GM23338 (cell line): ENCODE results near the gene DNAJC4. TPM values are rescaled to one million over a fixed set of nuclear protein-coding genes. Genes with fewer than 3 reads are reported as not detected.

Source experiments
- ATAC-seq: fragments of 200-7000 bp; cut with Tn5 transposase; 3 replicates; pipeline ENCODE4 v1.9.1; 2020
- DNase-seq: peaks from one replicate; pipeline ENCODE4 v3.0.0-alpha.2; 2015; ENCODE audit warnings: low spot score
- H2AFZ ChIP-seq: fragments of 200-600 bp; sonication (generic); 2 replicates; pipeline ENCODE4 v1.8.0; 2016; ENCODE audit warnings: antibody characterized with exemption, mild to moderate bottlenecking, moderate library complexity
- H3F3A ChIP-seq: fragments of 200-600 bp; sonication (generic); replicated peaks from 2 replicates; pipeline ENCODE4 v1.8.0; 2017; ENCODE audit warnings: antibody characterized with exemption, mixed run types, low read depth
- H3K27ac ChIP-seq: fragments of 200-600 bp; sonication (generic); 2 replicates; pipeline ENCODE4 v1.6.1; 2016; ENCODE audit warnings: low read depth
- H3K27me3 ChIP-seq: fragments of 200-600 bp; sonication (generic); 2 replicates; pipeline ENCODE4 v1.8.0; 2016; ENCODE audit warnings: mild to moderate bottlenecking, mixed run types, moderate library complexity; ENCODE audit not compliant: insufficient read depth
- H3K36me3 ChIP-seq: fragments of 200-600 bp; sonication (generic); 2 replicates; pipeline ENCODE4 v1.8.0; 2016; ENCODE audit warnings: mild to moderate bottlenecking; ENCODE audit not compliant: insufficient read depth
- H3K4me1 ChIP-seq: fragments of 200-600 bp; sonication (generic); 2 replicates; pipeline ENCODE4 v1.8.0; 2016; ENCODE audit warnings: mild to moderate bottlenecking, moderate library complexity; ENCODE audit not compliant: insufficient read depth
- H3K4me2 ChIP-seq: fragments of 200-600 bp; sonication (generic); 2 replicates; pipeline ENCODE4 v1.7.1; 2017; ENCODE audit warnings: mixed run types
- H3K4me3 ChIP-seq: fragments of 200-600 bp; sonication (generic); 2 replicates; pipeline ENCODE4 v1.6.1; 2016; ENCODE audit warnings: mixed run types
- H3K79me2 ChIP-seq: fragments of 200-600 bp; sonication (generic); replicated peaks from 2 replicates; pipeline ENCODE4 v1.8.0; 2017; ENCODE audit warnings: mild to moderate bottlenecking; ENCODE audit not compliant: insufficient read depth
- H3K9me2 ChIP-seq: fragments of 200-600 bp; sonication (generic); 2 replicates; pipeline ENCODE4 v1.8.0; 2017; ENCODE audit not compliant: insufficient read depth
- H4K20me1 ChIP-seq: fragments of 200-600 bp; sonication (generic); replicated peaks from 2 replicates; pipeline ENCODE4 v1.8.0; 2017; ENCODE audit warnings: mild to moderate bottlenecking; ENCODE audit not compliant: insufficient read depth
- H3K27ac Mint-ChIP-seq: 2 replicates; pipeline ENCODE4 v1.8.0; 2020; ENCODE audit warnings: inconsistent platforms, mild to moderate bottlenecking, moderate library complexity, mixed read lengths
- H3K27me3 Mint-ChIP-seq: 3 replicates; pipeline ENCODE4 v1.8.0; 2022; ENCODE audit warnings: low read depth, mild to moderate bottlenecking, moderate library complexity, mixed read lengths, inconsistent platforms; ENCODE audit not compliant: insufficient read depth, poor library complexity
- H3K36me3 Mint-ChIP-seq: 3 replicates; pipeline ENCODE4 v1.8.0; 2021; ENCODE audit warnings: low read depth, mild to moderate bottlenecking, inconsistent platforms, moderate library complexity, mixed read lengths
- H3K4me1 Mint-ChIP-seq: 3 replicates; pipeline ENCODE4 v1.8.0; 2020; ENCODE audit warnings: mild to moderate bottlenecking, inconsistent platforms, mixed read lengths
- H3K4me3 Mint-ChIP-seq: 3 replicates; pipeline ENCODE4 v1.8.0; 2021; ENCODE audit warnings: moderate library complexity, mild to moderate bottlenecking, inconsistent platforms, mixed read lengths
- H3K9me3 Mint-ChIP-seq: 3 replicates; pipeline ENCODE4 v1.8.0; 2020; ENCODE audit warnings: moderate library complexity, mild to moderate bottlenecking, inconsistent platforms, mixed read lengths
- CREB1 ChIP-seq: fragments of 250-450 bp; sonication (Bioruptor Pico); IDR thresholded peaks from 2 replicates; pipeline ENCODE4 v1.5.0; 2020; ENCODE audit warnings: low read depth, mild to moderate bottlenecking, moderate library complexity
- CTCF ChIP-seq, 2 experiments: fragments of 200-600 bp in 1 of 2; sonication (generic) in 1 of 2; conservative IDR thresholded peaks; 2 replicates each; pipeline versions ENCODE4 v1.5.1 to v1.6.1; 2016 to 2017; ENCODE audit warnings: antibody characterized with exemption in 2 of 2, low read depth in 2 of 2, mild to moderate bottlenecking in 2 of 2, moderate library complexity in 1 of 2
- ETS1 ChIP-seq: IDR thresholded peaks from 2 replicates; pipeline ENCODE4 v1.6.1; 2016; ENCODE audit warnings: antibody characterized with exemption
- EZH2 ChIP-seq: fragments of 200-600 bp; sonication (generic); IDR thresholded peaks from one replicate; pipeline ENCODE4 v1.8.0; 2017; ENCODE audit warnings: antibody characterized with exemption, mild to moderate bottlenecking, low read depth; ENCODE audit not compliant: unreplicated experiment
- EZH2phosphoT487 ChIP-seq: fragments of 200-600 bp; sonication (generic); IDR thresholded peaks from one replicate; pipeline ENCODE4 v1.8.1; 2018; ENCODE audit warnings: antibody characterized with exemption; ENCODE audit not compliant: unreplicated experiment
- JUNB ChIP-seq: IDR thresholded peaks from one replicate; pipeline ENCODE4 v1.6.1; 2016; ENCODE audit warnings: antibody characterized with exemption; ENCODE audit not compliant: unreplicated experiment
- NANOG ChIP-seq: IDR thresholded peaks from 2 replicates; pipeline ENCODE4 v1.6.1; 2016; ENCODE audit warnings: antibody characterized with exemption, borderline replicate concordance
- POLR2AphosphoS5 ChIP-seq: IDR thresholded peaks from 2 replicates; pipeline ENCODE4 v1.6.1; 2016; ENCODE audit warnings: antibody characterized with exemption, low read depth
- STAT1 ChIP-seq: IDR thresholded peaks from one replicate; pipeline ENCODE4 v1.6.1; 2016; ENCODE audit warnings: antibody characterized with exemption; ENCODE audit not compliant: unreplicated experiment
- ZNF114 ChIP-seq: fragments of 250-450 bp; sonication (Bioruptor Pico); IDR thresholded peaks from 2 replicates; pipeline ENCODE4 v1.5.0; 2020; ENCODE audit warnings: mild to moderate bottlenecking, moderate library complexity
- ZNF331 ChIP-seq: fragments of 250-450 bp; sonication (Bioruptor Pico); IDR thresholded peaks from 2 replicates; pipeline ENCODE4 v1.5.0; 2020; ENCODE audit warnings: low read depth, mild to moderate bottlenecking, moderate library complexity
- polyA plus RNA-seq: library from polyadenylated mRNA; unstranded; fragments of >200 nt; fragmentation: Nextera tagmentation; extraction: Ambion mirVana; gene quantifications from 2 replicates; pipeline ENCODE4 v1.2.1, GENCODE V29; 2016
- total RNA-seq: library from RNA; depleted of rRNA; stranded (reverse); fragments of >200 nt; shearing (Covaris generic); gene quantifications from 2 replicates; pipeline ENCODE4 v1.2.3, GENCODE V29; 2014
- TF ChIP-seq, protein P1 (sequence below): IDR thresholded peaks from one replicate; pipeline ENCODE4 v1.6.1; 2018; ENCODE audit warnings: antibody characterized with exemption; ENCODE audit not compliant: unreplicated experiment

DNAJC4 gene
- total and polyA plus RNA-seq, 2 experiments from 2014 or later: 10.5 to 34.4 TPM

GRCh38 chr11:64218628-64219353 is 11.6 kb upstream of the DNAJC4 start:
- Histone ChIP-seq H3K27me3 (no peaks in the 10 kb centered on the region), H3K79me2 (no peaks in the 10 kb centered on the region), H2AFZ (no peak overlapping the region), H3F3A (0 out of 2 replicates have a peak, but pooled peaks cover 3% of the 10 kb centered on the region), H4K20me1 (no peaks in the 10 kb centered on the region), H3K9me2 (no peaks in the 10 kb centered on the region), H3K27ac (no peak overlapping the region), H3K4me1 (no peaks in the 10 kb centered on the region), H3K4me2 (no peak overlapping the region), H3K36me3 (peaks cover 4% of the 10 kb centered on the region; the same call in 1 of the 2 replicates), H3K4me3 (no peak overlapping the region)
- Mint-ChIP-seq H3K27ac (no peak overlapping the region), H3K36me3 (peaks cover 13% of the 10 kb centered on the region; the same call in 2 of the 3 replicates), H3K4me1 (peaks cover 4% of the 10 kb centered on the region; the same call in 1 of the 3 replicates), H3K27me3 (peaks cover 5% of the 10 kb centered on the region), H3K9me3 (no peaks in the 10 kb centered on the region), H3K4me3 (no peak overlapping the region)
- TF ChIP-seq NANOG (no peak), EZH2phosphoT487 (no peak), EZH2 (no peak), JUNB (no peak), CTCF (conservative IDR thresholded peaks at IDR 0.05; ENCODE audit: low read depth in 2 of 2) (no peak), STAT1 (no peak)
- DNase-seq (no peak), ATAC-seq (no peak)

DNA sequence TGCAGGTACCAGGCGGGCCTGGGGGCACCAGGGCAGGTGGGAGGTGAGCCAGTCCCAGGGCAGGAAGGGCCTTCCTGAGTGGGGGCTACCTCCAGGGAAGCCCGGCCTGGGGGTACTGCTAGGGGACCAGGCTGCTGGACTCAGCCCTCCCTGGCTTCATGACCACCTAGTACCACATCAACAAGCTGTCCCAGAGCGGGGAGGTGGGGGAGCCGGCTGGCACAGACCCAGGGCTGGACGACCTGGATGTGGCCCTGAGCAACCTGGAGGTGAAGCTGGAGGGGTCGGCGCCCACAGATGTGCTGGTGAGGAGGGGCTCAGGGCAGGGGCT is 11.0 kb upstream of the DNAJC4 start:
- no peak overlapping the region for H3K4me2 ChIP-seq
- Mint-ChIP-seq H3K27me3 (peaks cover 5% of the 10 kb centered on the region), H3K4me3 (no peak overlapping the region), H3K36me3 (peaks cover 11% of the 10 kb centered on the region; the same call in 2 of the 3 replicates), H3K4me1 (peaks cover 4% of the 10 kb centered on the region; the same call in 1 of the 3 replicates), H3K9me3 (no peaks in the 10 kb centered on the region), H3K27ac (no peak overlapping the region)
- no peak overlapping the region for H3K4me3 ChIP-seq
- H3K27me3 ChIP-seq: no peaks in the 10 kb centered on the region
- no peaks in the 10 kb centered on the region for H3K4me1 ChIP-seq
- no peak overlapping the region for H2AFZ ChIP-seq
- no peaks in the 10 kb centered on the region for H3K79me2 ChIP-seq
- no peak overlapping the region for H3K27ac ChIP-seq
- ATAC-seq (no peak), DNase-seq (no peak)
- H4K20me1 ChIP-seq: no peaks in the 10 kb centered on the region
- peaks cover 4% of the 10 kb centered on the region; the same call in 1 of the 2 replicates for H3K36me3 ChIP-seq
- H3F3A ChIP-seq: 0 out of 2 replicates have a peak, but pooled peaks cover 3% of the 10 kb centered on the region
- H3K9me2 ChIP-seq: no peaks in the 10 kb centered on the region
- TF ChIP-seq ETS1 (no peak), NANOG (no peak), EZH2 (no peak), ZNF114 (CRISPR knock-in tag) (no peak), EZH2phosphoT487 (no peak), STAT1 (no peak), JUNB (no peak), CTCF (conservative IDR thresholded peaks at IDR 0.05; ENCODE audit: low read depth in 2 of 2) (no peak), ZNF331 (no peak), CREB1 (CRISPR knock-in tag) (no peak), POLR2AphosphoS5 (no peak)
- TF ChIP-seq, protein P1, sequence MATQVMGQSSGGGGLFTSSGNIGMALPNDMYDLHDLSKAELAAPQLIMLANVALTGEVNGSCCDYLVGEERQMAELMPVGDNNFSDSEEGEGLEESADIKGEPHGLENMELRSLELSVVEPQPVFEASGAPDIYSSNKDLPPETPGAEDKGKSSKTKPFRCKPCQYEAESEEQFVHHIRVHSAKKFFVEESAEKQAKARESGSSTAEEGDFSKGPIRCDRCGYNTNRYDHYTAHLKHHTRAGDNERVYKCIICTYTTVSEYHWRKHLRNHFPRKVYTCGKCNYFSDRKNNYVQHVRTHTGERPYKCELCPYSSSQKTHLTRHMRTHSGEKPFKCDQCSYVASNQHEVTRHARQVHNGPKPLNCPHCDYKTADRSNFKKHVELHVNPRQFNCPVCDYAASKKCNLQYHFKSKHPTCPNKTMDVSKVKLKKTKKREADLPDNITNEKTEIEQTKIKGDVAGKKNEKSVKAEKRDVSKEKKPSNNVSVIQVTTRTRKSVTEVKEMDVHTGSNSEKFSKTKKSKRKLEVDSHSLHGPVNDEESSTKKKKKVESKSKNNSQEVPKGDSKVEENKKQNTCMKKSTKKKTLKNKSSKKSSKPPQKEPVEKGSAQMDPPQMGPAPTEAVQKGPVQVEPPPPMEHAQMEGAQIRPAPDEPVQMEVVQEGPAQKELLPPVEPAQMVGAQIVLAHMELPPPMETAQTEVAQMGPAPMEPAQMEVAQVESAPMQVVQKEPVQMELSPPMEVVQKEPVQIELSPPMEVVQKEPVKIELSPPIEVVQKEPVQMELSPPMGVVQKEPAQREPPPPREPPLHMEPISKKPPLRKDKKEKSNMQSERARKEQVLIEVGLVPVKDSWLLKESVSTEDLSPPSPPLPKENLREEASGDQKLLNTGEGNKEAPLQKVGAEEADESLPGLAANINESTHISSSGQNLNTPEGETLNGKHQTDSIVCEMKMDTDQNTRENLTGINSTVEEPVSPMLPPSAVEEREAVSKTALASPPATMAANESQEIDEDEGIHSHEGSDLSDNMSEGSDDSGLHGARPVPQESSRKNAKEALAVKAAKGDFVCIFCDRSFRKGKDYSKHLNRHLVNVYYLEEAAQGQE: no peak
